KMS-11 (cell line): ENCODE measurements around the gene SLC13A3.

Source experiments
- H2AFZ ChIP-seq: fragments of 200-600 bp; sonication (generic); 2 replicates; pipeline ENCODE4 v1.6.1; 2016; ENCODE audit warnings: antibody characterized with exemption, mixed run types, low read depth
- H3K27ac ChIP-seq: fragments of 200-600 bp; sonication (generic); 2 replicates; pipeline ENCODE4 v1.6.1; 2016; ENCODE audit warnings: mild to moderate bottlenecking, mixed run types
- H3K27me3 ChIP-seq: fragments of 200-600 bp; sonication (generic); 2 replicates; pipeline ENCODE4 v1.6.1; 2017; ENCODE audit warnings: mild to moderate bottlenecking, low read depth, mixed run types, moderate library complexity; ENCODE audit not compliant: insufficient read depth
- H3K36me3 ChIP-seq: fragments of 200-600 bp; sonication (generic); 2 replicates; pipeline ENCODE4 v1.6.1; 2017; ENCODE audit warnings: mild to moderate bottlenecking, mixed run types; ENCODE audit not compliant: insufficient read depth
- H3K4me1 ChIP-seq: fragments of 200-600 bp; sonication (generic); 2 replicates; pipeline ENCODE4 v1.6.1; 2016; ENCODE audit warnings: mild to moderate bottlenecking, low read depth, mixed run types; ENCODE audit not compliant: poor library complexity, severe bottlenecking
- H3K4me2 ChIP-seq: fragments of 200-600 bp; sonication (generic); 2 replicates; pipeline ENCODE4 v1.7.0; 2016; ENCODE audit warnings: mild to moderate bottlenecking, mixed run types
- H3K4me3 ChIP-seq: fragments of 200-600 bp; sonication (generic); IDR thresholded peaks from 2 replicates; pipeline ENCODE4 v1.6.1; 2017; ENCODE audit warnings: low read depth, low read length, mixed read lengths; ENCODE audit not compliant: insufficient read depth
- H3K79me2 ChIP-seq: fragments of 200-600 bp; sonication (generic); 2 replicates; pipeline ENCODE4 v1.6.1; 2016; ENCODE audit warnings: low read depth, mixed run types; ENCODE audit not compliant: insufficient read depth
- H3K9ac ChIP-seq: fragments of 200-600 bp; sonication (generic); 2 replicates; pipeline ENCODE4 v1.6.1; 2016; ENCODE audit warnings: mild to moderate bottlenecking, mixed run types
- H4K20me1 ChIP-seq: fragments of 200-600 bp; sonication (generic); 2 replicates; pipeline ENCODE4 v1.6.1; 2016; ENCODE audit warnings: mild to moderate bottlenecking, mixed run types; ENCODE audit not compliant: insufficient read depth
- TF ChIP-seq, protein P1 (sequence below): fragments of 200-600 bp; sonication (generic); conservative IDR thresholded peaks from 2 replicates; pipeline ENCODE4 v1.6.1; 2017; ENCODE audit warnings: low read depth, mild to moderate bottlenecking, antibody characterized with exemption, low read length, moderate library complexity, mixed read lengths

The SLC13A3 gene

DNA sequence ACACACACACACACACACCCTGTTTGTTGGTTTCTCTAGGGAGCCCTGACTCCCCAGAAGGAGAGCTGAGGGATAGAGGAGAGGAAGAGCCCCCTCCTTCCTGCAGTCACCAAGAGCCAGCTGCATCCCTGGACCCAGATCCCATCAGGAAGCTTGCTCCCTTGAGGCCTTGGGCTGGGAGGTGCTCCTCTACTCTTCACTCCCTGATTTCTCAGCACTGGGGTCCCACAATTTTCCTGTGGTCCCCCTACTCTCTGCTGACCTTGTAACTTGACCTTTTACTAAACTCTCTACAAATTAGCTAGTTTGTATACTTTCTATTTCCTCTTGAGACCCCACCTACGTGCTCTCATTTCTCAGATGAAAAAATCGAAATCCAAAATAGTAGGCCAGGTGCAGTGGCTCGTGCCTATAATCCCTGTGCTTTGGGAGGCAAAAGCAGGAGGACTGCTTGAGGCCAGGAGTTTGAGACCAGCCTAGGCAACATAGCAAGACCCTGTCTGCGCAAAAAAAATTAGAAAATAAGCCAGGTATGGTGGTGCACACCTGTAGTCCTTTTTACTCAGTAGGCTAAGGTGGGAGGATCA lies 95.8 kb downstream of the SLC13A3 start:
- Histone ChIP-seq H3K36me3 (no peaks in the 10 kb centered on the region), H3K9ac (no peak overlapping the region), H3K79me2 (no peaks in the 10 kb centered on the region), H3K27ac (no peak overlapping the region), H2AFZ (no peak overlapping the region), H4K20me1 (no peaks in the 10 kb centered on the region), H3K4me3 (no peak overlapping the region), H3K27me3 (no peaks in the 10 kb centered on the region), H3K4me2 (no peak overlapping the region), H3K4me1 (peaks cover 53% of the 10 kb centered on the region)
- TF ChIP-seq, protein P1, sequence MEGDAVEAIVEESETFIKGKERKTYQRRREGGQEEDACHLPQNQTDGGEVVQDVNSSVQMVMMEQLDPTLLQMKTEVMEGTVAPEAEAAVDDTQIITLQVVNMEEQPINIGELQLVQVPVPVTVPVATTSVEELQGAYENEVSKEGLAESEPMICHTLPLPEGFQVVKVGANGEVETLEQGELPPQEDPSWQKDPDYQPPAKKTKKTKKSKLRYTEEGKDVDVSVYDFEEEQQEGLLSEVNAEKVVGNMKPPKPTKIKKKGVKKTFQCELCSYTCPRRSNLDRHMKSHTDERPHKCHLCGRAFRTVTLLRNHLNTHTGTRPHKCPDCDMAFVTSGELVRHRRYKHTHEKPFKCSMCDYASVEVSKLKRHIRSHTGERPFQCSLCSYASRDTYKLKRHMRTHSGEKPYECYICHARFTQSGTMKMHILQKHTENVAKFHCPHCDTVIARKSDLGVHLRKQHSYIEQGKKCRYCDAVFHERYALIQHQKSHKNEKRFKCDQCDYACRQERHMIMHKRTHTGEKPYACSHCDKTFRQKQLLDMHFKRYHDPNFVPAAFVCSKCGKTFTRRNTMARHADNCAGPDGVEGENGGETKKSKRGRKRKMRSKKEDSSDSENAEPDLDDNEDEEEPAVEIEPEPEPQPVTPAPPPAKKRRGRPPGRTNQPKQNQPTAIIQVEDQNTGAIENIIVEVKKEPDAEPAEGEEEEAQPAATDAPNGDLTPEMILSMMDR = no peak

DNA sequence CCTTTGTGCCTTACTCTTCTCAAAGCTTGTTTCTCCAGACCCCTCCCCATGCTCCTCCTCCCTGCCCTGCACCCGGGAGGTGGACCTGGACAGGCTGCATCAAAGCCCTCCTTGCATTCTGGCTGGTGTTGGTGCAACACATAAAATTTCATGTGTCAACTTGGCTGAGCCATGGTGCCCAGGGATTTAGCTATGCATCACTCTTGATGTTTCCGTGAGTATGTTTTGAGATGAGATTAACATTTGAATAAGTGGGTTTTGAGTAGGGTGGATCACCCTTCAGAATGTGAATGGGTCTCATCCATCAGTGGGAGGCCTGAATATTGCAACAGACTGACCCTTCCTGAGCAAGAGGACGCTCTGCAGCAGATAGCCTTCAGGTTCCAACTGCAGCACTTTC lies 96.4 kb downstream of the SLC13A3 start:
- Histone ChIP-seq H3K4me2 (no peak overlapping the region), H3K27ac (no peak overlapping the region)
- TF ChIP-seq, protein P1 = no peak

DNA sequence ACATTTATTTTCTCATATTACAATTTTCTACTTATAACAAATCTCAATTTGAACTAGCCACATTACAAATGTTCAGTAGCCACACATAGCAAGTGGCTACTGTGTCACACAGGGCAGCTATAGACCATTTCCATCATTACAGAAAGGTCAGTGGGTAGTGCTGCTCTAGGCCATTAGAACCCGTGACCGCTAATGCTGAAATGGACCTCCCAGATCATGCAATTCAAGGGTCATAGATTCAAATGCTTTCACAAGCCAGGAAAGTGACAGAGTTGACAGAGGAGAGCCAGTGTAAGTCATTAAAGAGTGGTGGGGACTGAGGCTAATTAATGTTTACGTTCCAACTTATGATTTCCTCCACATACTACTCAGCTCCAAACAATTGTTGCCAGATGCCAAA lies 97.3 kb downstream of the SLC13A3 start:
- H3K9ac ChIP-seq = no peak overlapping the region
- no peak overlapping the region for H3K27ac ChIP-seq
- no peaks in the 10 kb centered on the region for H3K36me3 ChIP-seq
- no peaks in the 10 kb centered on the region for H3K27me3 ChIP-seq
- H3K4me3 ChIP-seq = no peak overlapping the region
- H3K4me1 ChIP-seq = peaks cover 57% of the 10 kb centered on the region
- H2AFZ ChIP-seq = no peak overlapping the region
- no peaks in the 10 kb centered on the region for H4K20me1 ChIP-seq
- H3K79me2 ChIP-seq = no peaks in the 10 kb centered on the region
- H3K4me2 ChIP-seq = no peak overlapping the region
- TF ChIP-seq, protein P1 = no peak

More for the DNA sequence above, 96.4 kb downstream of the SLC13A3 start:
- Histone ChIP-seq H3K27me3 (no peaks in the 10 kb centered on the region), H3K4me1 (peaks cover 57% of the 10 kb centered on the region), H2AFZ (no peak overlapping the region), H3K79me2 (no peaks in the 10 kb centered on the region), H3K4me3 (no peak overlapping the region), H3K9ac (no peak overlapping the region), H4K20me1 (no peaks in the 10 kb centered on the region), H3K36me3 (no peaks in the 10 kb centered on the region)

DNA sequence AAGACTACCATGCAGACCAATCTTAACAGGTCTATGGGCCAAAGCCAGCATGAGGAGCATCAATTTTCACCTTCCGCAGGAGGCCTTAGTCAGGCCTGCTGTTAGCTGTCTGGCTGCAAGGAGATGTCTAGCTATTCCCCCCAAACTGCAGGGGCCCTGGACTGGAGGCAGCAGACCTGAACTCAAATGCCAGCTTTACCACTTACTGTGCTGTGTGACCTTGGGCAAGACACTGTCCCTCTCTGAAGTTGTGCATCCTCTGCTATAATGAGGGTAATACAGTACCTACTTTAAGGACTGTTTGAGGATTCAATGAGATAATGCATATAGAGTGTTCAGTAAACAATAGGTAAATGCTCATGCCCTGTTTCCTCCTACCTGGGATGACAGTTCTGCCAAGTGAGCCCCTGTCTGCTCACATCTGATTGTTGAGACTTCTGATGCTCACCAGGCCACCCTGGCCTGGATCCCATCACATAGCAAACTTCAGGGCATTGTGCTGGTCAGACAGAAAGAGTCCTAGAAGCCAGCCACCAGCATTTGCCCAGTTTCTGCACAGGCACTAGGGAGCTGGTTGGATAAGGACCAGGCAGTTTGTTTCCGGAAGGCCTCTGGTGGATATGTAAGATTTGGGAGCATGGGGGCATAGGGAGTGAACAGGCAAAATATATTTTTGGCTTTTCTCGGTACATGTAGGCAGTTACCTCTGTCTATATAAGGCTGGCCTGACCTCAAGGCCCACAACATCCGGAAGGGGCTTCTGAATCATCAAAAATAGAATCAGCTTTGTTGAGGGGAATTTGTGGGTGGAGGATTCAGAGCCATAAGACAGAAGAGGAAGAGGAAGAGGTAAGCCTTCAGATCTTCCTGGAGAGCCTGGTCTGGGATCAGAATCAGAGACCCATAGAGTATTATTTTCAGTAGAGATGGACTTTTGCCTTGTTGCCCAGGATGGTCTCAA lies 98.5 kb downstream of the SLC13A3 start:
- Histone ChIP-seq H3K79me2 (no peaks in the 10 kb centered on the region), H4K20me1 (no peaks in the 10 kb centered on the region), H3K36me3 (no peaks in the 10 kb centered on the region), H3K4me2 (peak overlapping the region; percentile 92), H3K4me3 (no peak overlapping the region), H3K9ac (peak overlapping the region; percentile 31; the same call in 1 of the 2 replicates), H3K4me1 (peaks cover 57% of the 10 kb centered on the region), H2AFZ (peak overlapping the region; percentile 77), H3K27ac (peak overlapping the region; percentile 67), H3K27me3 (no peaks in the 10 kb centered on the region)
- TF ChIP-seq, protein P1 = no peak
